HG03460 (cell line): ENCODE measurements around the gene SMARCAD1.
"Not testable (repeated sequence)": the region's sequence is repeated elsewhere in the genome, so short reads cannot be mapped to it uniquely, and the experiment has no call there.

Experiments
- ATAC-seq: cut with Tn5 transposase; IDR thresholded peaks from one replicate; pipeline ENCODE4 v1.9.1; 2021; ENCODE audit not compliant: unreplicated experiment

Gene SMARCAD1

GRCh38 chr4:94290245-94290644 is 82.6 kb downstream of the SMARCAD1 start:
- ATAC-seq: no peak

- not testable (repeated sequence) for ATAC-seq
These were observed 86.3 kb downstream of the SMARCAD1 start for GRCh38 chr4:94293981-94294380.

GRCh38 chr4:94295473-94295872 is 87.8 kb downstream of the SMARCAD1 start:
- not testable (repeated sequence) for ATAC-seq

- ATAC-seq: no peak
These were observed 91.1 kb downstream of the SMARCAD1 start for GRCh38 chr4:94298725-94299252.

GRCh38 chr4:94302191-94302590 is 94.5 kb downstream of the SMARCAD1 start:
- no peak for ATAC-seq

GRCh38 chr4:94304365-94304971 is 96.8 kb downstream of the SMARCAD1 start:
- no peak for ATAC-seq

- no peak for ATAC-seq
These were observed 98.0 kb downstream of the SMARCAD1 start for GRCh38 chr4:94305466-94306225.

- ATAC-seq: no peak
These were observed 99.0 kb downstream of the SMARCAD1 start for GRCh38 chr4:94306713-94307112.

- no peak for ATAC-seq
These were observed 99.7 kb downstream of the SMARCAD1 start for GRCh38 chr4:94307231-94307871.

- not testable (repeated sequence) for ATAC-seq
These were observed 112.3 kb downstream of the SMARCAD1 start for GRCh38 chr4:94319927-94320326.

- no peak for ATAC-seq
These were observed 118.2 kb downstream of the SMARCAD1 start for GRCh38 chr4:94325835-94326234.

- ATAC-seq: no peak
These were observed 122.3 kb downstream of the SMARCAD1 start for GRCh38 chr4:94329933-94330332.

GRCh38 chr4:94332983-94333590 is 125.4 kb downstream of the SMARCAD1 start:
- ATAC-seq: no peak

- no peak for ATAC-seq
These were observed 126.2 kb downstream of the SMARCAD1 start for GRCh38 chr4:94333866-94334265.

- ATAC-seq: no peak
These were observed 126.8 kb downstream of the SMARCAD1 start for GRCh38 chr4:94334476-94334875.

- ATAC-seq: no peak
These were observed 127.3 kb downstream of the SMARCAD1 start for GRCh38 chr4:94334962-94335361.

- no peak for ATAC-seq
These were observed 128.6 kb downstream of the SMARCAD1 start for GRCh38 chr4:94336303-94336702.

- not testable (repeated sequence) for ATAC-seq
These were observed 129.1 kb downstream of the SMARCAD1 start for GRCh38 chr4:94336791-94337190.

GRCh38 chr4:94338681-94339351 is 131.2 kb downstream of the SMARCAD1 start:
- ATAC-seq: peak; percentile 58

GRCh38 chr4:94339779-94340178 is 132.1 kb downstream of the SMARCAD1 start:
- ATAC-seq: no peak
